NB4 (cell line): ENCODE data around the gene ARHGAP4.

Experiments
- DNase-seq: peaks from one replicate; pipeline ENCODE4 v3.0.0; 2010; ENCODE audit warnings: low read depth
- H3K4me3 ChIP-seq: one replicate; pipeline ENCODE4 v1.5.1; 2011; ENCODE audit warnings: mild to moderate bottlenecking, low read depth, low read length, moderate library complexity
- CTCF ChIP-seq: IDR thresholded peaks from one replicate; pipeline ENCODE4 v1.5.1; 2012; ENCODE audit warnings: low read depth, low read length
- MAX ChIP-seq: IDR thresholded peaks from 2 replicates; pipeline ENCODE4 v1.6.1; 2011; ENCODE audit warnings: low read depth, low read length
- MYC ChIP-seq: IDR thresholded peaks from 2 replicates; pipeline ENCODE4 v1.6.1; 2011; ENCODE audit warnings: low read depth, low read length
- POLR2A ChIP-seq: IDR thresholded peaks from 2 replicates; pipeline ENCODE4 v1.6.1; 2011; ENCODE audit warnings: mild to moderate bottlenecking; ENCODE audit not compliant: insufficient read length; ENCODE audit errors: extremely low read depth

The ARHGAP4 gene

GRCh38 chrX:153889123-153889522 lies 36.9 kb downstream of the ARHGAP4 start:
- H3K4me3 ChIP-seq: no peak overlapping the region
- no peak for TF ChIP-seq MYC
- no peak for TF ChIP-seq CTCF
- no peak for TF ChIP-seq MAX
- no peak for TF ChIP-seq POLR2A
- DNase-seq: no peak

GRCh38 chrX:153888344-153888743 lies 37.7 kb downstream of the ARHGAP4 start:
- H3K4me3 ChIP-seq: no peak overlapping the region
- no peak for DNase-seq
- TF ChIP-seq CTCF (no peak), MAX (no peak), MYC (no peak), POLR2A (no peak)

GRCh38 chrX:153887385-153887784 lies 38.7 kb downstream of the ARHGAP4 start:
- TF ChIP-seq POLR2A (no peak), CTCF (no peak), MAX (no peak), MYC (no peak)
- H3K4me3 ChIP-seq: no peak overlapping the region
- DNase-seq: no peak

- no peak overlapping the region for H3K4me3 ChIP-seq
- DNase-seq: no peak
- no peak for TF ChIP-seq POLR2A
- TF ChIP-seq MAX: no peak
- no peak for TF ChIP-seq MYC
- TF ChIP-seq CTCF: no peak
Observed at GRCh38 chrX:153886915-153887314, 39.1 kb downstream of the ARHGAP4 start.

- no peak within 1 kb of the TSS for H3K4me3 ChIP-seq
- no peak for DNase-seq
- TF ChIP-seq CTCF: no peak
- TF ChIP-seq MAX: no peak
- no peak for TF ChIP-seq MYC
- no peak for TF ChIP-seq POLR2A
Observed at GRCh38 chrX:153885968-153886903, 39.8 kb downstream of the ARHGAP4 start, which contains the start of gene L1CAM. TSS of gene L1CAM (minus strand) at chrX:153886173. CDS start at chrX:153875836, 10,337 bp downstream.
